ENCODE data around the gene CABP2. TPM values are rescaled to one million over a fixed set of nuclear protein-coding genes. Genes with fewer than 3 reads are reported as not detected.
"Not testable (repeated sequence)": the region's sequence is repeated elsewhere in the genome, so short reads cannot be mapped to it uniquely, and the experiment has no call there.

The CABP2 gene
- total RNA-seq, 4 donors from 2014 or later = not detected

- TF ChIP-seq EP300 (IDR thresholded peaks at IDR 0.05; ENCODE audit: low read depth) (no peak), POLR2AphosphoS5 (IDR thresholded peaks at IDR 0.05) (no peak), POLR2A (IDR thresholded peaks at IDR 0.05) (no peak)
- TF ChIP-seq, protein P1, sequence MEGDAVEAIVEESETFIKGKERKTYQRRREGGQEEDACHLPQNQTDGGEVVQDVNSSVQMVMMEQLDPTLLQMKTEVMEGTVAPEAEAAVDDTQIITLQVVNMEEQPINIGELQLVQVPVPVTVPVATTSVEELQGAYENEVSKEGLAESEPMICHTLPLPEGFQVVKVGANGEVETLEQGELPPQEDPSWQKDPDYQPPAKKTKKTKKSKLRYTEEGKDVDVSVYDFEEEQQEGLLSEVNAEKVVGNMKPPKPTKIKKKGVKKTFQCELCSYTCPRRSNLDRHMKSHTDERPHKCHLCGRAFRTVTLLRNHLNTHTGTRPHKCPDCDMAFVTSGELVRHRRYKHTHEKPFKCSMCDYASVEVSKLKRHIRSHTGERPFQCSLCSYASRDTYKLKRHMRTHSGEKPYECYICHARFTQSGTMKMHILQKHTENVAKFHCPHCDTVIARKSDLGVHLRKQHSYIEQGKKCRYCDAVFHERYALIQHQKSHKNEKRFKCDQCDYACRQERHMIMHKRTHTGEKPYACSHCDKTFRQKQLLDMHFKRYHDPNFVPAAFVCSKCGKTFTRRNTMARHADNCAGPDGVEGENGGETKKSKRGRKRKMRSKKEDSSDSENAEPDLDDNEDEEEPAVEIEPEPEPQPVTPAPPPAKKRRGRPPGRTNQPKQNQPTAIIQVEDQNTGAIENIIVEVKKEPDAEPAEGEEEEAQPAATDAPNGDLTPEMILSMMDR (IDR thresholded peaks at IDR 0.05) = no peak
- 49 to 87% methylated on average over 2 to 4 of the region's 4 CpGs for WGBS, 2 donors (ENCODE audit: low coverage in 1 of 2)
- H3K4me3 ChIP-seq = no peak overlapping the region
- DNase-seq = no peak
- no peaks in the 10 kb centered on the region for H3K9me3 ChIP-seq
- in situ Hi-C loops (cut with MboI; ENCODE audit: low pct_ligation_motif_present in 1 of 4, low pct_unique_long_range_greater_than_20kb in 1 of 4, low sequenced_read_pairs in 3 of 4) (no loop called here), intact Hi-C loops (cut with DNase I; ENCODE audit: low total_unique reads) (no loop called here)
- no peaks in the 10 kb centered on the region for H3K36me3 ChIP-seq
- peak overlapping the region in 1 of 4 donors; percentile 2 for H3K27ac ChIP-seq
- H3K27me3 ChIP-seq = no peaks in the 10 kb centered on the region
- H3K4me1 ChIP-seq = peaks cover 0 to 14% (median 3%) of the 10 kb centered on the region in 4 donors
Measured at GRCh38 chr11:67564230-67564629, 41.0 kb upstream of the CABP2 start.

DNA sequence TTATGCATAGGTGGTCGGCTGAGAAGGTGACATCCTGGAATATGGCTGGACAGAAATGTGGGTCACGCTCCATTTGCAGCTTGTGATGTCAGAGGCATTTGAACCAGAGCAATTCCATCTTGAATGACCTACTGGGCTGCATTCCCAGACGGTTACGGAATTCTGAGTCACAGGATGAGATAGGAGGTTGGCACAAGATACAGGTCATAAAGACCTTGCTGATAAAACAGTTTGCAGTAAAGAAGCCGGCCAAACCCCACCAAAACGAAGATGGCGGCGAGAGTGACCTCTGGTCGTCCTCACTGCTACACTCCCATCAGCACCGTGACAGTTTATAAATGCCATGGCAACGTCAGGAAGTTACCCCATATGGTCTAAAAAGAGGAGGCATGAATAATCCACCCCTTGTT lies 40.5 kb upstream of the CABP2 start:
- in situ Hi-C loops (cut with MboI; ENCODE audit: low pct_ligation_motif_present in 1 of 4, low pct_unique_long_range_greater_than_20kb in 1 of 4, low sequenced_read_pairs in 3 of 4); H3K36me3 ChIP-seq; H3K27me3 ChIP-seq; H3K9me3 ChIP-seq; H3K4me3 ChIP-seq; intact Hi-C loops (cut with DNase I; ENCODE audit: low total_unique reads): not testable (repeated sequence)
- peaks cover 0 to 19% (median 4%) of the 10 kb centered on the region in 4 donors for H3K4me1 ChIP-seq
- H3K27ac ChIP-seq = peak overlapping the region in 2 of 4 donors; percentile 2 to 42
- peak in 2 of 3 donors; percentile 37 to 38 for TF ChIP-seq POLR2AphosphoS5 (IDR thresholded peaks at IDR 0.05)
- peak; percentile 71 for DNase-seq
- 49 to 50% methylated on average over 5 to 11 of the region's 11 CpGs for WGBS, 2 donors (ENCODE audit: low coverage in 1 of 2)

DNA sequence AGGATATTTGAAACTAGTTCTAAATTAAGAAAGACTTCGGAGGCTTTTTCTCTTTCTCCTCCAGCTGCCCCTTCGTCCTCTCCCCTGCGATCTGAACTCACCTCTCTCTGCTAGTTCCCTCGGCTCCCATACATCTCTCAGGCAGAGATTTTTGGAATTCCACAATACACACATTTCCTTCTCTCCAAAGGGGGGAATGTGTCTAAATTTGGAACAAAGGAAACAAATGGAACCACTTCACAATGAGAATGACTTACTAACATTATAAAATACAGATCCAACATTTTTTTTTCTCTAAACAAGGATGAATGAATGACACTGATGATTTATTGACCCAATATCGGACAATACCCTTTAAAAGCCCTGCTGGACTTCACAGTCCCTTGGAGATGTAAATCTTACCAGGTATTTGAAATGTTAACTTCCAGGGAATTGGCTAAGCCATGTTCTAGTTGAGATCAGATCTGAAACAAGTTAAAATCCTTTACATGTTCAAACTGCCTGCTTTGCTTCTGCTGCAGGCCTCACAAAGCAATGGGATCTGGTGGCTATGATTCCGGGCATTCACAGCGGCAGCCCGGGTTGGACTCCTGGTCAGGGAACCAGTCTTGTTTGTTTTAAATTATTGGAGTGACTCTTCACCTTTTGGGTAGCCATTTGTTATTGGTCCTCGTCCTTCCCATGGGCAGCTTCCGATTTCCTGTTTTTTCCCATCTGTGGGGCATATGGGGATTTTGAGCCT lies 39.9 kb upstream of the CABP2 start:
- Histone ChIP-seq H3K27ac (peak overlapping the region in 1 of 4 donors; percentile 42), H3K36me3 (no peaks in the 10 kb centered on the region), H3K4me1 (peaks cover 0 to 25% (median 7%) of the 10 kb centered on the region in 4 donors), H3K27me3 (no peaks in the 10 kb centered on the region), H3K4me3 (no peak overlapping the region), H3K9me3 (no peaks in the 10 kb centered on the region)
- in situ Hi-C loops (cut with MboI; ENCODE audit: low pct_ligation_motif_present in 1 of 4, low pct_unique_long_range_greater_than_20kb in 1 of 4, low sequenced_read_pairs in 3 of 4) (no loop called here), intact Hi-C loops (cut with DNase I; ENCODE audit: low total_unique reads) (no loop called here)
- no peak for DNase-seq
- TF ChIP-seq EP300 (IDR thresholded peaks at IDR 0.05; ENCODE audit: low read depth) (no peak), POLR2AphosphoS5 (IDR thresholded peaks at IDR 0.05) (no peak), POLR2A (IDR thresholded peaks at IDR 0.05) (no peak)
- TF ChIP-seq, protein P1 (IDR thresholded peaks at IDR 0.05) = no peak
- WGBS, 2 donors (ENCODE audit: low coverage in 1 of 2) = 74 to 75% methylated on average over 5 to 10 of the region's 10 CpGs

- in situ Hi-C loops (cut with MboI; ENCODE audit: low pct_ligation_motif_present in 1 of 4, low pct_unique_long_range_greater_than_20kb in 1 of 4, low sequenced_read_pairs in 3 of 4) = no loop called here
- Histone ChIP-seq H3K4me3 (no peak overlapping the region), H3K4me1 (peaks cover 0 to 31% (median 7%) of the 10 kb centered on the region in 4 donors), H3K27ac (no peak overlapping the region), H3K27me3 (no peaks in the 10 kb centered on the region), H3K9me3 (no peaks in the 10 kb centered on the region), H3K36me3 (no peaks in the 10 kb centered on the region)
- intact Hi-C loops (cut with DNase I; ENCODE audit: low total_unique reads) = no loop called here
- no peak for TF ChIP-seq EP300 (IDR thresholded peaks at IDR 0.05; ENCODE audit: low read depth)
- TF ChIP-seq, protein P1 (IDR thresholded peaks at IDR 0.05) = no peak
- TF ChIP-seq POLR2A (IDR thresholded peaks at IDR 0.05) = no peak
- TF ChIP-seq POLR2AphosphoS5 (IDR thresholded peaks at IDR 0.05) = no peak
- WGBS, 2 donors (ENCODE audit: low coverage in 1 of 2) = 46 to 60% methylated on average over 6 to 10 of the region's 10 CpGs
- DNase-seq = no peak
Measured at GRCh38 chr11:67561971-67562619, 38.8 kb upstream of the CABP2 start.

Measured in transverse colon (tissue), 4 donors.